Stimulated activated CD8-positive, alpha-beta memory T cell treated with anti-CD3 and anti-CD28 coated beads, Interleukin-15, amount 100 ng/mL, for 4 hours (primary cell): ENCODE results near the gene FHIP1A.

Experiments
- DNase-seq, 2 donors: peaks; one replicate each; pipeline ENCODE4 v3.0.0-alpha.2; 2020; ENCODE audit warnings: low read depth in 2 of 2

Gene FHIP1A

DNA sequence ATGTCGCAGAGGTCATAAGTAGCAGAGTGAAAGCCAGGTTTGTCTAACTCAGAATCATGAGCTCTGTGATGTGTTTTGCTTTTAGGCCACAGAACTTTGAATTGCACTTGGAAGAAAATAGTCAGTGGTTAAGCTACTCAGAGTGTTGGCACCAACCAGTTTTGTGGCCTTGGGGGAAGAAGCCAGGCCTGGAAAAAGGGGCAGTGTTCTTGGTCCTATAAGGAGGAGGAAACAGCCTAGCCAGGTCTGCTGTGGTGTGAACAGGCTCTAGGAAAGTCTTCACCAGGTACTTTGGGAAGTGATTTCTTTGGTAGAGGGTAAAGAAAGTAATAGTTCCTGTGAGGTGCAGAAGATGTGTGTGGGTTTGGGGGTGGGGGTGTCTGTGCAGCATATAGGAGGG lies 49.2 kb downstream of the FHIP1A start:
- no peak for DNase-seq
